Activated CD8-positive, alpha-beta memory T cell treated with anti-CD3 and anti-CD28 coated beads for 48 hours (primary cell): ENCODE results near the gene RCAN1.

Source experiments
- DNase-seq, 3 experiments: peaks; one replicate each; pipeline ENCODE4 v3.0.0-alpha.2; 2020; ENCODE audit warnings: low read depth in 2 of 3, low spot score in 2 of 3

Gene RCAN1

DNA sequence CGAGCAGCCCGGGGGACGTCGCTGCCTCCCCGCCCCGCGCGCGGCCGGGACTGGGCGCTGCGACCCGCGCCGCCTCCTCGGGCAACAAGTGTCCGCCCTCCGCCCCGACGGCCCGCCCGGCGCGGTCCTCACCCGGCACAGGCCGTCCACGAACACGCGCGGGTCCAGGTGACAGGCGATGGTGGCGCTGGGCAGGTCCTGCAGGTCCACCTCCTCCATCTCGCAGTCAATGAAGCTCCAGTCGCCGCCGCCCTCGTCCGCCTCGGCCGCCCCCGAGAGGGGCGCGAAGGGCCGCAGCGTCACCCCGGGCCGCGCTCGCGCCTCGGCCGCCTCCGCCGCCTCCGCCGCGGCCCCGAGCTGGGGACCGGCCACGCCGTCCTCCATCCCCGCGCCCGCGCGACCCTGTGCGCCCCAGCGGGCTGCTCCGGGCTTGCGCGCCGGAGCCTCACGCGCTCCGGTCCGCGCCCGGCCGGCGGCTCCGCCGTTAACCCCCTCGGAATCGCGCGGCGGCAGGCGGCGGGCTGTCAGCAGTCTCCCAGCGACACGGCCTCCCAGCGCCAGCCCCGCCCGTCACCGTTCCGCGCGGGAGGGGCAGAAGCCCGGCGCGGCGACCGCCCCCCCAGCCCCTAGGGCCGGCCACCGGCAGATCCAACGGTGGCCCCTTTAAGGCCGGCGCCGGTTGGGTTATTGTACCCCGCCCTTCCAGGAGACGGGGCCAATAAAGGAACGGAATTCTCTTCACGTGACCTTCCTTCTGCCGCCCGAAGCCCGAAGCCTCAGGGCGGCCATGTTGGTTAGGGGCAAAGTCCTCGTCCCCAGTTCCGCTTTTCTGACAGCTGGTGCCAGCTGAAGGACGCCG lies at the start of gene RCAN1:
Gene RCAN1, minus strand, starts transcription at position 486 of the 859 bp plus-strand sequence. Its CDS starts 102 bp downstream, at position 384.
- DNase-seq: peak; percentile 59 to 72 (median 61)

DNA sequence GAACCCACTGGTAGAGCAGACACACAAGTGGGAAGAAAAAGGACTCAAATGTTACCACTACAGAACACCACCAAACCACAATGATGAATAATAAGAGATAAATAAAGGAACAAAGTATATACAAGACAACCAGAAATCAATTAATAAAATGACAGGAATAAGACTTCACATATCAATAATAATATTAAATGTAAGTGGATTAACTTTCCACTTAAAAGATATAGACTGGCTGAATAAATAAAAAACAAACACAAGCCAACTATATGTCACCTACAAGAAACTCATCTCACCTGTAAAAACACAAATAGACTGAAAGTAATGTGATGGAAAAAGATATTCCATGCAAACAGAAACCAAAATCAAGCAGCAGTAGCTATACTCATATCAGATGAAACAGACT lies 46.9 kb upstream of the RCAN1 start:
- no peak for DNase-seq

DNA sequence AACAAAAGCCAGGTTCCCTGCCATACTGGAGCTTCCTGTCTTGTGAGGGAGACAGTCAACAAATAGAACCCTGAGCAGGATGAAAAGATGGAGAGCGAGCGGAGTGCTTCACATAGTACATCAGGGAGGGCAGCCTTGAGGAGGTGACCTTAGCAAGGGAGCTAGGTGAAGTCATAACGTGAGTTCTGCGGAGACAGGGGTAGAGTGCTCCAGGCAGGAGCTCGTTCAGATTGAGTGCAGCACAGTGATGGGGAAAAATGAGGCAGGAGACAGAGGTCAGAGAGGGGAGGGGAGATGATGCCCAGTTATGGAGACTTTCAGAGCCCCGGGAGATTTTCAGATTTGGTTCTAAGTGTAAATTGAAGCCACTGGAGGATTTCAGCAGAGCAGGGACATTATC lies 38.6 kb upstream of the RCAN1 start:
- no peak for DNase-seq

DNA sequence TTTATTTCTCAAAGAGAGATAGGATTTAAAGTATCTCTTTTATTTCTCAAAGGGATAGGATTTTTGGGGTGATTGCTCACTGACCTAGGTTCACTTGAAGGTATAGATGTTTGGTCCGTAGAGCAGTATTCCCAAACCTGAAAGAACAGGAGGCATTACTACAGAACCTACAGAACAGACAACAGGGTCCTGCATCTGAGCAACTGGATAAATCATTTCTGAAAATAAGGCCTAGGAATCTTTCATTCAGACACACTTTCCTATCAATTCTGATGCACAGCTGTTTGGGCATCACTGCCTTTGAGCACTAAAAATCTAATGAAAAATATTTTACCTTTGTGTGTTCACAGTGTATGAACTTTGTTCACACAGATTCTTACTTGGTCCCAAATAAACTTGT lies 36.7 kb upstream of the RCAN1 start:
- no peak for DNase-seq

DNA sequence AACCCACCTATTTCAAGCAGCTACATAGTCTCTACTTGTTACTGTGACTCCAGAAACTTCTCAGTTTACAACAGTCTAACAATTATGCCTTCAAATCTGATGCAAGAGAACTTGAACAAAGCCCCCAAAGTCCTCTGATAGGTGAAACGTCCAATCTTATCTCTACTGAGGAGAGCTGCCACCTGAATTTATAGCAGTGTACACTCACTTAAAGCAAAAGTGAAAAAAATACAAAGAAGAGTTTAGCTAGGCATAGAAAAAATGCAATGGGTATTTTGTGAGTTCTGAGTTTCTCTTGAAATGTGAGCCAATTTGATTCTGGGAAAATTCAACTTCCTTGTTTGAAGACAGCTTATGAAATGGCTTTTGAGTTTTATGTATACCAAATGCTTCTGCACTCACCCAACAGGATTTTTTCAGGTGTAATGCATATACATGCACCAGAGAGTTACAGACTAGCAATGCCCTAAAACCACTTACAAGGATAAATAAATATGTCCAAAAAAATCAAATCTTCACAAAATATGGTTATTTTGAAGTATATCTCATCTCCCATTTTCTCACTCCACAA lies 36.0 kb upstream of the RCAN1 start:
- no peak for DNase-seq

DNA sequence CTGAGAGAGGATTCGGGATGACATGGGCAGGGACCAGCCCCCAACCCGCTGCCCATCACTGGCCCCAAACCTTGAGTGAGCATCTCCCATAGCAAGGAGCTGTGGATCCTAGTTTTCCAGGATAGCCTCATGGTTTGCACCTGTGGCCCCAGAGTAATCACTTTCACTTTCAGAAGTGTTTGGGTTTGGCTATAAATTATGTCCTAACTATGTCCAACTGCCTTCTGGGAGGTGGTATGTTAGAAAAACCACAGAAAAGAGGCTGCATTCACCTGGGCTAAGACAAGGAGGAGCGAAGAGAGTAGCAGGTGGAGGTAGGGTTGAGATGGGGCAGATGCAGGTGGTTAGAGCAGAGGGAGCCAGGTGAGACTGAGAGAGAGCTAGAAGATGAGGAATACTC lies 34.5 kb upstream of the RCAN1 start:
- no peak for DNase-seq

DNA sequence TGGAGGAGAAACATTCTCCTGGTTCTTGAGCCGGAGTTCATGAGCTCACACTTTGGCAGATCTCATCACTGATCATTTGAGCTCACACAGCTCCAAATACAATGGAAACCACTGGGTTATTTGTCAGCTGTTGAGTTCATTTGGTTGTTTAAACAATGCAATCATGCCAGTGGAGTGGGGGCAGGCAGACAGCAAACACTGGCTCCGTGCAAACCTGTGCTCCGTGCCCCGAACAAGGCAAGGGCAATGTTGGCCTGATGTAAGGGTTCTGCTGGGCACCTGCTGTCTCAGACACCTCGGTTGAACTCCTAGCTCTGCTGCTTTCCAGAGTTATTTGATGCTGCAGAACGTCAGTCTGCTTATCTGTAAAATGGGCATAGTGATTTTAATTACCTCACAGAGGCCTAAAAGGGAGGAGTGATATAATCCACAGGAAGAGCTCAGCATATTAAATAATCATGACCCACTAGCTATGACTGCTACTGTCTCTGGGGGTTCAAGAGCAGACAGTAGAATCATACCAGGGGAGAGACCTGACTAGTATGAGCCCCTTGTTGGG lies 33.9 kb upstream of the RCAN1 start:
- no peak for DNase-seq

DNA sequence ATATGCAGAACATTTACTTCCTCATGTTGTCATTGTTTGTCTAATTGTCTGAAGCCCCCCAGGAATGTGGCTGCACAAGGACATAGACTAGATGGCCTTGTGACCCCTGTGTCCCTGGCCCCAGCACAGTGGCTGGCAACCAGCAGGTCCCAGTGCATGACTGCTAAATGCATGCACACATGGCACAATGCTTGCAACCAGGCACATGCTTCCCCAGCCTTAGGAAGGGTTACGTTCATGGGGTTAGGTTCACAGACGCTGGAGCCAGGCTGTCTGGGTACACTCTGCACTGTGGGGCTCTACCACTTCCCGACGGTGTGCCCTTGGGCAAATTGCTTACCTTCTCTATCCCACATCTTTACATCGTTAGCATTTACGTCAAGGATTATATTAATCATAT lies 32.6 kb upstream of the RCAN1 start:
- no peak for DNase-seq

DNA sequence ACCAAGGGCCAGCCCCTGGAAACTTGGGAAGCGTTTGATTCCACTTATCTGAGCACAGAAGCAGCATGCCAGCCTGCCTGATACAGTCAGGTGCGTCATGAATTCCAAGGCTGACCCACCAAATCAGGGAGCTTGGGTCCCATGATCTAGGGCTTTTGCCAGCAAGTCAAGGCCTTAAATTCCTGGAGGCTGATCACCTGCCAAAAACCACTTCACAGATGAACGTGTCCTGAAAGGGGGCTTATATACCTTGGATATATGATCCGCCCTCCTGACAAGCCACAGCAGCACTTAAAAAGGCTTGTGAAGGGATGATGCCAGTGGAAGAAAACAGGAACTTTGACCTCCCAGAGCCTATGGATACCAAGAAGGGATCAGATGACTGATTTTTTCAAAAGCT lies 29.9 kb upstream of the RCAN1 start:
- no peak for DNase-seq

DNA sequence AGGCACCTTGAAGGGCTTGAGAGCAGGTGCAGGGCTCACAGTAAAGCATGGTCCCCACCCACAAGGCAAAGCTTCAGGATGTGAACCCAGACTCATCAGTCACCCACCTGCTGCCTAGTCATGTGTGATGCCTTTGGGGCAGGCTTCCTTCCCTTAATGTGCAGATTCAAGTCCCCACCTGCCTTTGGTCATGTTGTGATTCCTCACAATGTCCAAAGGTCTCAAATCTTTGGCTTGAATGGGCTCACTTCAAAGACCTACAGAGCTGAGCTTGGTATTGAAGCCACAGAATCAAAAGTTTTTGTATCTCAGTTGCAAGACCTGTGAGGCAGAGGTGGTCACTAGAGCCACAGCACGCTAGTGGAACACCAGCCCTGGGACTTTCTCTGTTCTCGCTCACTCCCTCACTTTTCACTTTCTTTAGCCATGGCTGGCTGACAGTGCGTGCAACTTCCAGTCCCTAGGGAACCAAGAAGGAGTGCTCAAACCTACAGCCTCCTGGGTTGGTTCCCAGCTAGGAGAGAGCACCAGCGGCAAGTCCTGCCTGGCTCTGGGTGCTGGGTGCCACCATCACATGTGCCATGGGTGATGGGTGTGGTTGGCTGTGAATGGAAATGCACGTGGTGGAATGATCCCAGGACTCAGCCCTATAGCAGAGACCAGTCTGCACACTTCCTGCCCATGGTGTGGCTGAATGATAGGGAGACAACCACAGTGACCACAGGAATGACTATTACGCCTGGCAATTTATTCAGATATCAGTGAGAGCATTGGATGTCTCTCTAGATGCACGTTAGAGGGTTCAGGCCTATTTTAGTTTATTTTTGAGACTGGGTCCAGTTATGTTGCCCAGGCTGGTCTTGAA lies 27.5 kb upstream of the RCAN1 start:
- DNase-seq: no peak

DNA sequence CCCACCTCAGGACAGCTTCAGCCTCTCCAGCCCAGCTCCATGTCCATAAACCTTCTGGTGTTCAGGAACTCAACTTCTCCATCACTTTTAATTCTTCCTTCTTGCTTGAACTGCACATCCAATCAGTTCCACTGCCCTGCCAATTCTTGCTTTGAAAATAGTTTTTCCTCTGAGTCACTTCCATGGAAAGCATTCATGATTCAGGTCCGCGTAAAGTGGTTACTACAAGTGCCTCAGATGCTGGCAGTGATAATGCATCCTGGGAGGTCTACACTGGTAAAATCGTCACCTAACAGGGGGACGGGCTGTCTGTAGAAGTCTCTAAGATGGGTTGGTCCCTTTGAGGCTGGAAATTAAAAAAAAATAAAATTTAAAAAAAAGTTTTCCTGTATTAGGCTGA lies 25.9 kb upstream of the RCAN1 start:
- DNase-seq: no peak

DNA sequence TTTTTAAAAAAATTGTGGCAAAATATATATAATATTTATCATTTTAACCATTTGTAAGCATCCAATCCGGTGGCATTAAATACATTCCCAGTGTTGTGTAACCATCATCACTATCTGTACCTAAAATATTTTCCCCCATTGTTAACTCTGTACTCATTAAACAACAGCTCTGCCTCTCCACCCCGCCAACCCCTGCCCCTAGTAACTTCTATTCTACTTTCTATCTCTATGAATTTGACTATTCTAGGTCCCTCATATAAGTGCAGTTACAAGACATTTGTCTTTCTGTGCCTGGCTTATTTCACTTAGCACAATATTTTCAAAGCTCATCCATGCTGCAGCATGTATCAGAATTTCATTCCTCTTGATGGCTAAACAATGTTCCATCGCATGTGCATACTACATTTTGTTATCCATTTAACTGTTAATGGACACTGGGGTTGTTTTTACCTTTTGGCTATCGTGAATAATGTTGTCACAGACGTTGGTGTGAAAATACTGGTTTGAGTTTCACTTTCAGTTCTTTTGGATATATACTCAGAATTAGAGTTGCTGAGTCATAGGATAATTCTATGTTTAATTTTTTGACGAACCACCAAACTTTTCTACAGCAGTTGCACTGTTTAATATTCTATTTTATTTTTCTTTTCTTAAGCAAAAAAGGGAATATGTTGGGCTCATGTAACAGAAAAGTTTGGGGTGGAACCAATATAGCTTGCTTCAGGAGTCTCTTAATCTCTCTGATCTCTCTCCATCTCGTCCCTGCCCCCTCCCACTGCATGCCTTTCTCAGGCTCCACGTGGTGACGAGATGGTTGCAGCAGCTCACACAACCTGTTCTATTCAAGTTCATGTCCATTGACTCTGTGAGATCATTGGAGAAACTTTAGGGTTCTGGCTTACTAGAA lies 25.2 kb upstream of the RCAN1 start:
- DNase-seq: no peak

DNA sequence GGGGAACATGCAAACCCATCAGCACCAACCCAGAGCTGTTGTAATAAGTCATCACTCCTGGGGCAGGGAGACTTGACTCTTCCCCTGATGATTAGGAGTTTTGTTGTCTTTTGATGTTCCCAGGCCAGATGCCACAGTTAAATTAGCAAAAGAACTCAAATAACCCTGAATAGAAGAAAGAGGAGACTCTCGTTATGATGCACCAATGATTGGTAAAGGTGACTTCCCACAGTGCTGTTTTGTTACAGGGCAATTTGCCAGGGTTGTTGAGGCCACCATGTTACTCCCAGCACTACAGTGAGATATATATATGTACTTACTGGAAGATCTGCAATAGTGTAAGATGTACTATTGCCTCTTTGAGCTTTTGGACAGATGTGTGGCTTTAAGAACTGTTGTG lies 24.3 kb upstream of the RCAN1 start:
- no peak for DNase-seq

DNA sequence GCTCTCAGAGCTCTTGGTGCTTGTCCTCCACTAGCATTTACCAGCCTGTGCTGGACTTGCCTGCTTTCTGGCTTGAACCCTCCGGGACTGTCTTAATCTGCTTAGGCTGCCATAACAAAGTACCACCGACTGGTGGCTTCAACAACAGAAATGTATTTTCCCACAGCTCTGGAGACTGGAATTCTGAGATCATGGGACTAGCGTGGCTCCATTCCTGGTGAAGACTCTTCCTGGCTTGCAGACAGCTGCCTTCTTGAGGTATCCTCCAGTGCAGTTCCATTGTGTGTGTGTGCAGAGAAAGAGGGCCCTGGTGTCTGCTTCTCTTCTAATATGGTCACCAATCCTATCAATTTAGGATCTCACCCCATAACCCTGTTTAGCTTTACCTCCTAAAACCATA lies 22.0 kb upstream of the RCAN1 start:
- DNase-seq: no peak

DNA sequence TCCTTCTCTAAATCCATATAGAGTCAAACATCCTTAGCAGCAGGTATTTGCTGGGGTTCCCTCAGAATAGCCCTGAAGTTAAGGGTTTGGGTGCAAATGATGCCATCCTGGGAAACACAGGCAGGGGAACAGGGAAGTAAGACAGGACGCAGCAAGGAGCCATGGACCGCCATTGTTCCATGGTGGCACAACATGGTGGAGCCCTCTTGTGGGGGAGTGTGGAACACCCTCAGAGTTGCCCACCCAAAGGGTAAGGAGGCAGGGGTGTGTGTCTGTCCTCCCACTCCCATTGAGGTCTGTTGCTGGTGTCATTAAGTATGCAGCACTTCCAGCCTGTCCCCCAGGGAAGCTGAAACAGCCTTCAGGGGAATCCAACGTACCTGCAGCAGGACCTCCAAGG lies 20.4 kb upstream of the RCAN1 start:
- DNase-seq: no peak

DNA sequence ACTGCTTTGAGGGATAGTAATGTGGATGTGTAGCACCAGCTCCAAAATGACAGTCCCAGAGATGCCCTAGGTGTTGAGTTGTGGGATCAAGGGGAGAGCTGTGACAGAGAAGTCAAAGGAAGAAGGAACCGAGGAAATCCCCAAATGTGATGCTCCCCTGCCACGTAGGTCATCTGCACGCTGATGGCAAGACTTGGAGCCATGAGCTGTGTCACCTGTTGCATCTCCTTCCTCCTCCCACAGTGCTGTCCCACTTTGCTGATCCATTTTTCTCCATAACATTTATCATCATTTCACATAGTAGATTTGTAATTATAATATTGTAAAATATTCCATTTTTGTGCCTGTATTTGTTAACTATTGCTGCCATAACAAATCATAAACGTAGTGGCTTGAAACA lies 17.6 kb upstream of the RCAN1 start:
- no peak for DNase-seq

DNA sequence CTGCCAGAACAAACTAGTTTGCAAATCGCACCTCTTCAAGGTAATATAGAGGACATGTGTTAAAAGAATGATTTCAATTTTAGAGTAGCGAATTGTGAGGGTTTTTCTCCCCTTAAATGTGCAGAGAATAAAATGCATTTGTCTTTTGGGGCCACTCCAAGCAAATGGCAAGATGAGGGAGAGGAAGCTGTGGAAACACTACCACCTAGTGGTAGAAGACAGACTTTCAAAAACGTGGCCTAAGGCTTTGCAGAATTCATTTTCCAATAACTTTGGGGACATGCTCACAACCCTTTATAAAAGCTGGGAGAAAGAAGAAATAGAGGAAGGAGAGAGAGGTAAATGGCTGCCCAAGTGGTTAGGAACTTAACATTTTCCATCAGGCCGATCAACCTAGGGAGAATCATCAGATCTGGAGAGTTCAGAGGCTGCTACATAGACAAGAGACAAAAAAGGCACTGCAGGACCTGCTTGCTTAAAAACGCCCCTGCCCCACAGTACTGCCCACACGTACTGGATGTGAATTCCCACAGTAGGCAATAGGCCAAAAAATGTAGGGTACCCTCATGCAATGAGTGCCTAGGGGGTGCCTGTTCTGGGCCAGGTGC lies 15.7 kb upstream of the RCAN1 start:
- DNase-seq: no peak

DNA sequence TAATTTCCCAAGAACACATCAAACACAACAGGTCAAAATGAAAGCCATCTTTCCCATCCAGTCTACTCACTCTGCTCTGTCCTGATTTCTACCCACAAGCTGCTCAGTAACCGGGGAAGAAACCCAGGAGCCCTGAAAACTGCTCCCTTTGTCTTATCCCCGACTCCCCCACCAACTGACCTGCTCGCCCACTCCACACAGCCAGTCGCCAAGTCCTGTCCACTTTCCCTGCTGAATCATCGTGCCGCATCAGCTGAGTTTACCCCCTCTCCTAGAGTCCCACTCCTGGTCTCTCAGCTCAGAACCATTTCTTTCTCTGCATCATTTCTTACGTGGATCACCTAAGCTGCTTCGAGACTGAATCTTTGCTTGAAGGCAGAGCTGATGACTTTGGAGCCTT lies 11.2 kb upstream of the RCAN1 start:
- no peak for DNase-seq

DNA sequence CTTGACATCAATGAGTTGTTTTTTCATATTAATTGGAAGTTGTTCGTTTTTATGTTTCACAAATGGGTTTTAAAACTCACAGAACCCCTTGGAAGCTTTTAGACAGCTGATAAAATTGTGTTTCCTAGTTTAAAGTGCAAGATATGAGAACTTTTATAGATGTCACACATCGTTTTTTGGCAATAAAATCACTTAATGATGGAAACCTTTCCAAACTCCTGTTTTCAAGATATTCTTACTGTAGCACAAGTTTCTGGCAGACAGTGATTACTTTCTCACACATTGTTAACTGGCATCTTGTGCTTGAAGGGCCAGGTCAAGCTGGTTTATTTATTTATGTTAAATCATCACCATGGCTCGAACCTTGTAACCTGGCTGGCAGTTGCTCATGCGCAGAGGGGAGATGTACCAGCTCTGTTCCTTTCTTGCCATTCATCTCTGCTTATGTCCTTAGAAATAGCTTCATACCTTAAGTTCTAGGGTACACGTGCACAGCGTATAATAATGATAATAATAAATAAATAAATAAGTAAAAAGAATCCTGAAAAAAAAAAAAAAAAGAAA lies 10.2 kb upstream of the RCAN1 start:
- no peak for DNase-seq

DNA sequence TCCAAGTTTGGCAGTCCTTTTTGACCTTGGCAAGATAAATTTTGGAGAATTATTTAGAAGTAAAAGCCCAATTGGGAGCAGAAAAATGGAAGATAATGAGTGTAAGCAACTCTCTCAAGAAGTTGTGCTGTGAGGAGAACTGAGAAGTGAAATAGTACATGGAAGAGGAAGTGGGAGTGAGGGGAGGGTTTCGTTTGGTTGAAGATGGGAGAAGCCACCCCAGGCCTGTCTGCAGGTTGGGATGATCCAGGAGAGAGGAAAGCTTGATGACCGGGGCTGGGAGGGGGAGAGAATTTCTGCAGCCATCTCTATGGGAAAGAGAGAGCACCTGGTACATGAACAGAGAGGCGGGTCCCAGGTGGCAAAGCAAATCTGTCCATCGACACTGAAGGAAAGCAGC lies 8.6 kb upstream of the RCAN1 start:
- no peak for DNase-seq
